Smooth muscle cell (in vitro differentiated cells): Measurements from ENCODE around the gene NFYA. TPM values are rescaled to one million over a fixed set of nuclear protein-coding genes. Genes with fewer than 3 reads are reported as not detected.

Experiments
- DNase-seq: peaks from one replicate; lab custom pipeline; 2025; ENCODE audit not compliant: unreplicated experiment; lab: John Stamatoyannopoulos, UW
- H2AFZ ChIP-seq: fragments of 200-600 bp; sonication (generic); 2 replicates; pipeline ENCODE4 v1.6.0; 2016; ENCODE audit warnings: antibody characterized with exemption, low read depth, mild to moderate bottlenecking
- H3F3A ChIP-seq: fragments of 200-600 bp; sonication (generic); 2 replicates; pipeline ENCODE4 v1.6.0; 2017; ENCODE audit warnings: antibody characterized with exemption, low read depth
- H3K27ac ChIP-seq: fragments of 200-600 bp; sonication (generic); 2 replicates; pipeline ENCODE4 v1.5.1; 2016; ENCODE audit warnings: low read depth, mild to moderate bottlenecking
- H3K27me3 ChIP-seq: fragments of 200-600 bp; sonication (generic); 2 replicates; pipeline ENCODE4 v1.6.1; 2016; ENCODE audit warnings: low read depth, mild to moderate bottlenecking
- H3K36me3 ChIP-seq: fragments of 200-600 bp; sonication (generic); 2 replicates; pipeline ENCODE4 v1.5.1; 2016; ENCODE audit warnings: low read depth
- H3K4me1 ChIP-seq: fragments of 200-600 bp; sonication (generic); 2 replicates; pipeline ENCODE4 v1.5.1; 2016; ENCODE audit warnings: low read depth
- H3K4me2 ChIP-seq: fragments of 200-600 bp; sonication (generic); 2 replicates; pipeline ENCODE4 v1.6.0; 2016; ENCODE audit warnings: mild to moderate bottlenecking
- H3K4me3 ChIP-seq: fragments of 200-600 bp; sonication (generic); 2 replicates; pipeline ENCODE4 v1.5.1; 2016; ENCODE audit warnings: mild to moderate bottlenecking
- H3K79me2 ChIP-seq: fragments of 200-600 bp; sonication (generic); 2 replicates; pipeline ENCODE4 v1.6.0; 2016; ENCODE audit warnings: low read depth, mild to moderate bottlenecking
- H3K9ac ChIP-seq: fragments of 200-600 bp; sonication (generic); 2 replicates; pipeline ENCODE4 v1.6.0; 2016; ENCODE audit warnings: low read depth
- H3K9me3 ChIP-seq: fragments of 200-600 bp; sonication (generic); replicated peaks from 2 replicates; pipeline ENCODE4 v1.5.1; 2016; ENCODE audit warnings: low read depth
- H4K20me1 ChIP-seq: fragments of 200-600 bp; sonication (generic); 2 replicates; pipeline ENCODE4 v1.6.0; 2016; ENCODE audit warnings: low read depth
- CTCF ChIP-seq: fragments of 200-600 bp; sonication (generic); IDR thresholded peaks from 2 replicates; pipeline ENCODE4 v1.5.1; 2017; ENCODE audit warnings: borderline replicate concordance, mild to moderate bottlenecking, antibody characterized with exemption; ENCODE audit not compliant: insufficient read depth, poor library complexity, severe bottlenecking
- WGBS: methylation state at CpG from one replicate; pipeline ENCODE4 v1.1.7; 2016; ENCODE audit warnings: low lambda C conversion rate; 5-methylcytosine and 5-hydroxymethylcytosine counted together
- polyA plus RNA-seq: library from polyadenylated mRNA; unstranded; fragments of >200 nt; fragmentation: Nextera tagmentation; extraction: Ambion mirVana; gene quantifications from 2 replicates; pipeline ENCODE4 v1.2.1, GENCODE V29; 2016
- total RNA-seq: library from RNA; depleted of rRNA; stranded (reverse); fragments of >200 nt; gene quantifications from 2 replicates; pipeline ENCODE4 v1.2.3, GENCODE V29; 2014

The NFYA gene
- total and polyA plus RNA-seq, 2 experiments from 2014 or later, result 22.4 to 40.2 TPM

GRCh38 chr6:41038205-41038604 lies 34.6 kb upstream of the NFYA start:
- Histone ChIP-seq H3K36me3 (no peaks in the 10 kb centered on the region), H2AFZ (no peak overlapping the region), H4K20me1 (no peaks in the 10 kb centered on the region), H3K79me2 (no peaks in the 10 kb centered on the region), H3K4me1 (no peaks in the 10 kb centered on the region), H3K27ac (no peak overlapping the region), H3K4me3 (peak overlapping the region; percentile 14), H3F3A (no peaks in the 10 kb centered on the region), H3K27me3 (no peaks in the 10 kb centered on the region), H3K4me2 (no peak overlapping the region), H3K9me3 (no peaks in the 10 kb centered on the region), H3K9ac (no peak overlapping the region)
- WGBS, result 100% methylated on average over 3 of the region's 3 CpGs
- DNase-seq, result no peak
- no peak for TF ChIP-seq CTCF

- H3K4me3 ChIP-seq, result peak within 1 kb of the TSS; percentile 14
- H4K20me1 ChIP-seq, result no peaks in the 10 kb centered on the region
- H3K27ac ChIP-seq, result no peak within 1 kb of the TSS
- DNase-seq, result no peak
- H3K9me3 ChIP-seq, result no peaks in the 10 kb centered on the region
- H3K79me2 ChIP-seq, result no peaks in the 10 kb centered on the region
- no peaks in the 10 kb centered on the region for H3F3A ChIP-seq
- H3K4me1 ChIP-seq, result no peaks in the 10 kb centered on the region
- no peaks in the 10 kb centered on the region for H3K27me3 ChIP-seq
- H3K9ac ChIP-seq, result no peak within 1 kb of the TSS
- H3K4me2 ChIP-seq, result no peak within 1 kb of the TSS
- no peak within 1 kb of the TSS for H2AFZ ChIP-seq
- TF ChIP-seq CTCF, result peak; percentile 68
- no peaks in the 10 kb centered on the region for H3K36me3 ChIP-seq
- 73% methylated on average over 10 of the region's 10 CpGs for WGBS
Measured at GRCh38 chr6:41039060-41039998, 33.4 kb upstream of the NFYA start, which contains the start of gene UNC5CL. TSS of gene UNC5CL (minus strand) at chr6:41039221. CDS start at chr6:41035074, 4,147 bp downstream.

GRCh38 chr6:41040101-41040939 lies 32.5 kb upstream of the NFYA start:
- no peak overlapping the region for H3K4me2 ChIP-seq
- DNase-seq, result no peak
- no peaks in the 10 kb centered on the region for H3F3A ChIP-seq
- H3K9ac ChIP-seq, result no peak overlapping the region
- H3K9me3 ChIP-seq, result no peaks in the 10 kb centered on the region
- H3K27ac ChIP-seq, result no peak overlapping the region
- WGBS, result 71% methylated on average over 6 of the region's 6 CpGs
- no peaks in the 10 kb centered on the region for H3K79me2 ChIP-seq
- H3K4me3 ChIP-seq, result no peak overlapping the region
- no peaks in the 10 kb centered on the region for H4K20me1 ChIP-seq
- H3K27me3 ChIP-seq, result no peaks in the 10 kb centered on the region
- H3K4me1 ChIP-seq, result no peaks in the 10 kb centered on the region
- no peak overlapping the region for H2AFZ ChIP-seq
- no peaks in the 10 kb centered on the region for H3K36me3 ChIP-seq
- no peak for TF ChIP-seq CTCF
